ENCODE results near the gene BST1.
"Not testable (repeated sequence)": the region's sequence is repeated elsewhere in the genome, so short reads cannot be mapped to it uniquely, and the experiment has no call there.

BST1 gene

GRCh38 chr4:15756361-15756861, 53.5 kb downstream of the BST1 start:
- H3K27ac ChIP-seq = no peak overlapping the region
- TF ChIP-seq ZFX (IDR thresholded peaks at IDR 0.05) (no peak), CTCF (conservative IDR thresholded peaks at IDR 0.05) (no peak)

- TF ChIP-seq CTCF (conservative IDR thresholded peaks at IDR 0.05) = no peak
- no peak for TF ChIP-seq ZFX (IDR thresholded peaks at IDR 0.05)
Observed at GRCh38 chr4:15757054-15757453, 54.2 kb downstream of the BST1 start.

GRCh38 chr4:15758294-15758693, 55.4 kb downstream of the BST1 start:
- TF ChIP-seq CTCF (conservative IDR thresholded peaks at IDR 0.05) (no peak), ZFX (IDR thresholded peaks at IDR 0.05) (no peak)
- no peak overlapping the region for H3K27ac ChIP-seq

More at GRCh38 chr4:15757054-15757453, 54.2 kb downstream of the BST1 start:
- no peak overlapping the region for H3K27ac ChIP-seq

GRCh38 chr4:15762460-15762859, 59.6 kb downstream of the BST1 start:
- H3K27ac ChIP-seq = not testable (repeated sequence)

GRCh38 chr4:15765391-15765790, 62.5 kb downstream of the BST1 start:
- no peak overlapping the region for H3K27ac ChIP-seq
- TF ChIP-seq ZFX (IDR thresholded peaks at IDR 0.05) (no peak), CTCF (conservative IDR thresholded peaks at IDR 0.05) (no peak)

- H3K27ac ChIP-seq = no peak overlapping the region
- TF ChIP-seq ZFX (IDR thresholded peaks at IDR 0.05) (no peak), CTCF (conservative IDR thresholded peaks at IDR 0.05) (no peak)
Observed at GRCh38 chr4:15765910-15766697, 63.2 kb downstream of the BST1 start.

- TF ChIP-seq ZFX (IDR thresholded peaks at IDR 0.05) (no peak), CTCF (conservative IDR thresholded peaks at IDR 0.05) (no peak)
- H3K27ac ChIP-seq = no peak overlapping the region
Observed at GRCh38 chr4:15766821-15767220, 64.0 kb downstream of the BST1 start.

GRCh38 chr4:15769202-15769601, 66.3 kb downstream of the BST1 start:
- TF ChIP-seq ZFX (IDR thresholded peaks at IDR 0.05) (no peak), CTCF (conservative IDR thresholded peaks at IDR 0.05) (no peak)
- no peak overlapping the region for H3K27ac ChIP-seq

All from C4-2B (cell line).